ENCODE data around the gene PTPRN2.

The PTPRN2 gene

DNA sequence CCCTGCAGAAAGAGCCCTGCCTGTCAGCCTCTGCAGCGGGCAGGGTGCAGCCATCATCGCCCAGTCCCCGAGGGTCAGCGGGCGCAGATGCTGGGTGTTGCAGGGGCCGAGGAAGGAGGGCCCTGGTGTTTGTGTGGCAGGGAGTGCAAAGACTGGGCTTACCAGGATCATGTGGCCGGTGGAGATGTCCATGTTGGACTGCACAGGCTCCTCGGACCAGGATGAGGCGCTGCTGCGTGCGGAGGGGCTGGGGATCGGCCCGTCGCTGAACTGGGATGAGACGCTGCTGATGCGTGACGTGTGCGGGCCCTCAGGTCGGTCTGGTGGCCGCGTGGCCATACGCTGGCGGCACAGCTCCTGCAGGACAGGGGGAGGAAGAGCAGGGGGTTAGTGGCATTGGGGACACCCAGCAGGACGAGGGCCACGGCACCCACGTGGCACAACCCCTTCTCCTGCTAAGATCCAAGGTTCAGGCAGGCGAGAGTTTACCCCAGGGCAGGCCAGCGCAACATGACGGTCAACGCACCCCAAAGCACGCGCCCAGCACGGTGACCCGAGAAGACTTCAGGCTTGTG, 931.3 kb downstream of the PTPRN2 start:
- no peak for DNase-seq

GRCh38 chr7:157654350-157654749, 933.3 kb downstream of the PTPRN2 start:
- no peak for DNase-seq

GRCh38 chr7:157653827-157654207, 933.8 kb downstream of the PTPRN2 start:
- no peak for DNase-seq

DNA sequence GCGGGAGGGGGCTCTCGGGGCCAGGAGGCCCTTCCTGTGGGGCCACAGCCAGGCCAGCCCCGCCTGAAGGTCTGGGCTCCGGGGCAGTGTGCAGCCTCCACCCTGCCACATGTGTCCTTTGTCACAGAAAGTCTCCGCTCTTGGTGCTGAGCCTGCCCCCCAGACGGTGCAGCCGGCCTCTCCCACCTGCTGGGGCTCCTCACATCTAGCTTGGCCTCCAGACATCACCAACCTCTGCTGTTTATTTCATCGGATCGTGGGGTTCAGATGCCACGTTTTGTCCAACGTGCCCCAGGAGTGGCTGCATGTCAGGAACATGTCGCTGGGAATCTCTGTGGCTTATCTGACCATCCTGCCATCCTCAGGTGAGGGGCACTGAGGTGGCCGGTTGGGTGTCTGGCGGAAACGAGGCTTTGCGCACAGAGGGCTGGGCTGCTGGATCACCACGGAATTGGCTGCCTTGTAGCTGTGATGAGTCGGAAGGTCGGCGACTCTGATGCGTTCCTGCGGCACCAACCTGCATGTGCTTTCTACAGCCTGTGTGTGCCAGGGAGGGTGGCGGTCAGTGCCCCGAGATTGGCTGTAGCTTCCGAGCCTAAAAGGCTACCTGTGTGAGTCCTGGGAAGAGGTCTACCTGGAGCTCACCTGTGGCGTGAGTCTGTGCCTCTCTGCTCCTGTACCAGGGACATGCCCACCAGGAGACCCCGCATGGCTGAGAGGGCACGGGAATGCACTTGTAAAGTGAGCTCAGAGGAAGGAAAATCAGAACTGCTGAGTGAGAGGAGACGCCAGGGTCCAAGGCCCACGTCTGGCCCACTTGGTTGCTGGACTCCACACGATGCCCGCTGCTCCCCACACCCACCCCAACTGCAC, 934.4 kb downstream of the PTPRN2 start:
- DNase-seq, result no peak

DNA sequence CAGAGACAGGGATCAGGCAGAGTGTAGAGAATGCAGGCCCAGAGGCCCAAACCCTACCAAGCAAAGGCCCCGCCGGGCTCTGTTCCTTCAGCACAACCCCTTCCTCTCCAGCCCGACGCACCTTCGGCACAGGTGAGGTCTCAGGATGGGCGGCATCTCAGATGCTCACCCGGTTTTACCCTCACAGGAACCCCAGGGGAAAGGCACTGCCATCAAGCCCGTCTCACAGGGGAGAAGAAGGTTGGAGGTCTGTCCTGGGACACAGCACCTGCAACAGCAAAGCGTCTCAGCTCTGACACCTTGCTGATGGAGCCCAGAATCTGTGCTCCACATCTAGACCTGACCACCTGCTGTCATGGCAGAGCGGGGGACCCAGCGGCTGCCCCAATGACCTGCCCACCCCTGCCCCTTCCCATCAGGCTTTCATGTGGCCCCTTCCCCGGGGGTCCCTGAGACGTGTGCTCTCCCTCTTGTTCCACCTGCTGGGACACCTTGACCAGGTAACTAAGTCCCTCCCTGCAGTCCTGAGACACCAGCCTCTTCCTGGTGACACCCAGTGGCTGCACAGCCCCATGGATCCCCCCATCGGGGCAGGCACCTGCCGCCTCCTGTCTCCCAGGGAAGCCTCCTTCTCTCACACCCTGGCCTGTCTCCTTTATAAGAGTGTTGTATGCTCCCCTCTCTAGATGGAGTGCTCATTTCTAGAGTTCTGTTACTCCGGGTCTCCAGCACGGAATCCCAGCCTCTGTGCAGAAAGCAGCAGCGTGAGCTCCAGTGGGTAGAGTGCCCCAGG, 935.3 kb downstream of the PTPRN2 start:
- DNase-seq, result no peak

- DNase-seq, result no peak
These were observed 936.1 kb downstream of the PTPRN2 start for GRCh38 chr7:157651366-157652160.

DNA sequence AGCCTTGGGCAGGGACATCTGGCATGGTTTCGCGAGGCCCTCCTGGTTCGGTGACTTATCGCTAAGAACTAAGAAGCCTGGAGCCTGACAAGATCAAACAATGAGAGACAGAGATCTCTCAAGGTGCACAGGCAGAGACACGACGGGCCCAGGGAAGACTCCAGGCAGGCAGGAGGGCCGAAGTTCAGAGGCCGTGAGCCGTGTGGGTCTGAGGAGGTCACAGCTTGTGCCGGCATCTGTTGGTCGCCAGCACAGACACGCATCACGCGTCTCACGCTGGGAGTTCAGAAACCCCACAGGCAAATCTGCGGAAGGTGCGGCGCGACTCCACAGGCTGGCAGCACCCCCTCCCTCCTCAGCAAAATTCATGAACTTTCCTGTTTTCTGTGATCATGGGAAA, 936.8 kb downstream of the PTPRN2 start:
- DNase-seq, result no peak

DNA sequence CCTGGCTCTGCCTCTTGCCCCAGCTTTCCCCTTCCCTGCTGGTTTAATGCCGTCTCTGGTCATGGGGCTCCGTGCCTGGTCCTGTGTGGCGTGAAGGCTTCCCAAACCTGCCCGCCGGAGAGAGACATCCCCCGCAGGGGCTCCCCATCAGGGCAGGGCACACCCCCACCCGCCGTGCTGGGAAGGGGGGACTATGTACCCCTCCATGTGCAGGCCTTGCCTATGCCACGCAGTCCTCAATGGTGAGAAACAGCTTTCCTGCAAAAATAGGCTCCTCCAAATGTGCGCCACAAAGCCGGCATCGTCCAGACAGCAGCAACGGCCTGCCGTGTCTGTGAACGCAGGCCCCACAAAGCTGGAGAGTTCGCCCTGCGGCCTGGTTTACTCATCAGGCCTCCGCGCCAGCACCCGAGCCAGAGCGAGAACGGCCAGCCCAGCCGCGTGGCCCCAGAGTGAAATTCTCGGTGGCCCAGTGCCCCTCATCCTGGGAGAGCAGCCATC, 937.4 kb downstream of the PTPRN2 start:
- no peak for DNase-seq

GRCh38 chr7:157646551-157646950, 941.1 kb downstream of the PTPRN2 start:
- DNase-seq, result no peak

DNA sequence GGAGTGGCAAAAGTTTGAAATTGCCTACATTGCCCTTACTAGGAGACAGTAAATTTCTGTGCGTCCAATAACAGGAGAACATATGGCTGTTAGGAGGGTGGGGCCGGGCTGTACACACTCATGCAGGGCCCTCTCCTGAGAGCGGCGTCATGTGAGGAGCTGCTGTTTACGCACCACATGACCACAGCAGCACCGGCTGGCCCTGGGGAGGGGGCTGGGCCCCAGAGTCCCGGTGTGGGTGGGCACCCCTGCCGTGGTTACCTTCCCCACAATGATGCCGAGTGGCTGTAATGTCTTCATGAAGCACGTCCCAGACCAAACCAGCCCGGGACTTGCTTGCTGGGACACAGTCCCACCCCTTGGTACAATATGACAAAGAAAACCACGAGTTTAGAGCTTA, 942.1 kb downstream of the PTPRN2 start:
- no peak for DNase-seq

DNA sequence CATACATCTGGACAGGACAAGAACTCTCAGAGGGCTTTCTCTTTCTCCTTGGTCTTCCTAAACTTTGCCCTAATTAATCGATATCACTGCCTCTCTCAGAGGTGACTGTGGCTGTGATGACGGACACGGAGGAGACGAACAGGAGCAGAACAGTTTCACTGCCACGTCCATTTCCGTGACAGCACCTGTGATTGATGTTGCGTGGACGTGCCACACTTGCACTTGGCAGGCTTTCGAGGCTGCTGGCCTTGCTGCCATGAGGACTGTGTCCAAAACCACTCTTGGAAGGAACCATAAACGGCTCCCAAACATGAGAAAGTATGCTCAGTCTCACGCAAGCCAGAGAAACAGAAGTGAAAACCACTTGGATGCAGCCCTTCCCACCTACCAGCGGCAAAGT, 942.7 kb downstream of the PTPRN2 start:
- DNase-seq, result no peak

DNA sequence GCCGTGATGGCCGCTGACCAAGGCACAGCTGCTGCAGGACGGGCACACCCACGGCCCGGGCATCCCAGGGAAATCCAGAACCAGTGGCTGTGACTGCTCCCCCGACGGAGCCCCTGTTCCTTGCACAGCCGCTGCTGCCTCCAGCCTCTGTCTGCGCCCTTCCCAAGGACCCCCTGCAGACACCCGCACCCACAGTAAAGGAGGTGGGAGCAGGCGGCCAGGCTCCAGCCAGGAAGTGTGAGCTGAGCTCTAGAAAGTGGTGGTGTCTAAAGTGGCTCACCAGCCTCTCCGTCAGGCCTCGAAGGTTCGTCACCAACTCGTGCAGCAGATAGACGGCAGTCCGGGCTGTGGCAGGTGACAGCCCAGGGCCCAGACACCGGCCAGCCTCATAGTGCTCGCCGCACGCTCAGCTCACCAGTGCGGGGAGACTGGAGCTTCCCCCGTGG, 944.1 kb downstream of the PTPRN2 start:
- DNase-seq, result no peak

GRCh38 chr7:157641866-157642265, 945.8 kb downstream of the PTPRN2 start:
- no peak for DNase-seq

GRCh38 chr7:157640144-157640543, 947.5 kb downstream of the PTPRN2 start:
- DNase-seq, result no peak

DNA sequence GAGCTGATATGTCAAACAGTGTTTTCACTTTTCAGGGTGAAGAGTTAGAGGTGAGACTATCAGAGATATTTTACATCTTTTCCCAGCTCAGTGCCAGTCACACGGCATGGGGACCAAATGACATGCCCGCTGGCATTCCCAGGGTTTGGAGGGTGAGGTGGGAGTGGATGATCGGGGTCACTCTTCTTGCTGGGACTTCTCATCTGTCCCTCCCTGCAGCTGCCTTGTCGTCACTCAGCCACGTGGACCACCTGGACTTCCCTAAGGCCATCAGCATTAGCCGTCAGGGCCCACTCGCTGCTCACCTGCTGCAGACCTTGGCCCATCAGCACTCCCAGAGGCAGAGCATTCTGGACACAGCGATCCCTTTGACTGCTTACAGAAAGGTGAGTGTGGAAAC, 949.1 kb downstream of the PTPRN2 start:
- no peak for DNase-seq

GRCh38 chr7:157637216-157637949, 950.2 kb downstream of the PTPRN2 start:
- no peak for DNase-seq

DNA sequence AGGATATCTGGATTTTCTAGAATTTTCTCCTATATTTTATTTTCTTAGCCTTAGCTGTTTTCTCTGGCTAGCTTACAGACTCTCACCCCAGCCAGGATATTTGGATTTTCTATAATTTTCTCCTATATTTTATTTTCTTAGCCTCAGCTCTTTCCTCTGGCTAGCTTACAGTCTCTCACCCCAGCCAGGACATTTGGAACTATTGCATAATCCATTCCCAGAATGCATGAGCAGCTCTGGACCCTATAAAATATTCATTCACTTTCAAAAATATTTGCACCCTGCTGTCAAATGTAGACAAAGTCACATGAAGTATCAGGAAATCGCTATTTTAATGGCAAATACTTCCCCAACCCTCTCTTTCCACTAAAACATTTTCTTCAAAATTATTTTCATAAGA, 952.0 kb downstream of the PTPRN2 start:
- DNase-seq, result no peak

GRCh38 chr7:157635148-157635500, 952.5 kb downstream of the PTPRN2 start:
- DNase-seq, result no peak

DNA sequence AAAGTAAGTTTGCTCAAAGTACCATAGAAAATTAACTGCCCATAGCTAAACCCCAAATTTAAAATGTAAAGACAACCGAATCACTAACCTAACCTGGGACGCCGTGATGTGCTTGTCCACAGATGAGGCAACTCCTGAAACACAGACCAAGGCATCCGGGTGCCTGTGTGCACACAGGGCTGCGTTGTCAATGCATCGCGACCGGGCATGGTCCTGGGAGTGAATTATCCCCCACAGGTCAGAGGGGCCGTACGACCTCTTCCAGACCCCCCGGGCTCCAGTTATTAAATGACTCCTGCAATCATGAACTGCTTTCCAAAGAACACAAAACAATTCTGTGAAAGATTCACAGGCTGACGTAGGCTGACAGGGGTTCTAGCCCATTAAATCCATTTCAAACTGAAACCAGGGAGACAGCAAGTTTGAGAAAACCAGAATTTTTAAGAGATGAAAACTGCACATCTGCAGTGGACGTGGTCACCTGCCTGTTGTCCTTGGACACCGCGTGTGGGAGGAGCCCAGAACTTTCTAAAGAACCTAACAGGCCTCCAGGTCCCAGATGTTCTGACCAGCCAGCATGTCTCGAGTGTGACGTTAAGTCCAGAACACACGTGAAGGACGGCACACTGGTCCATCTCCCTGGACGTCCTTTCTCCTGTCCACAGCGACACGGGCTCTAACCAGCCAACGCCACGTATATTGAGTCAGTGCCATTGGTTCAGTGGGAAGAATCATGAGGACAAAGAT, 953.0 kb downstream of the PTPRN2 start:
- DNase-seq, result no peak

DNA sequence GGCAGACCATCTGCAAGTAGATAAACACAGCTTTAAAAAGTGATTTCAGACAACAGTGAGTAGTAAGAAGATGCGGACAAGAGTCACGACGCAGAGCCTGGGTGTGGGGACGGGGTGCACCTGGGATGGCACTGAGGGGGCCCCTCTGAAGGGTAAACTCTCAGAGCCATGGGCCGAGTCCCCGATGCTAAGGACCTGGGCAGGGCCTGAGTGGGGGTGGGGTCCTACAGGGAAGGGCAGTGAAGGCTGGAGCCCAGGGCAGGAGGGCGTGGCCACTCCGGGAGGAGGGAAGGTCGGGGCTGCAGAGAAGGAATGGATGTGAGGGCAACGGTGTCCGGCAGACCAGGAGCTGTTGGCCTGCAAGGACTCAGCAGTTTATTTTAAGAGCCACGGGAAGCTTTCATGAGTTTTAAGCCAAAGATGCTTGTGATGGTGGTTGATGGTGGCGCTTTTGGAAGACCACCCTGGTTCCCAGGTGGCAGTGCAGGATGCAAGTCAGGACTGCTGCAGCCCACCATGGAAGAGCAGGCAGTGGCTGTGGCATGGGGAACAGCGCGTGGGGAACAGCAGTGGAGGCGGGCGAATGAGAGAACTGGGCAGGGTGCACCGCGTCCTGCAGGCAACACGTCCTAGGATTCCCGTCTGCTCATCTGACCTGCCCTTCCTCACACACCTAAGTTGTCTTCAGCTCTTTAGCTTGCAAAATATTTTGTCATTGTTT, 954.0 kb downstream of the PTPRN2 start:
- DNase-seq, result no peak
